GM12878 (cell line): ENCODE results near the gene GGT6. TPM values are rescaled to one million over a fixed set of nuclear protein-coding genes. Genes with fewer than 3 reads are reported as not detected.

Experiments used
- ATAC-seq: fragments of 200-7000 bp; cut with Tn5 transposase; 3 replicates; pipeline ENCODE4 v1.9.1; 2020; ENCODE audit warnings: mild to moderate bottlenecking, moderate library complexity
- BruUV-seq: library from RNA; stranded (reverse); fragments of 400-500 nt; replicated peaks from 2 replicates; lab custom pipeline; 2021; lab: Mats Ljungman, UMichigan
- CTCF ChIA-PET: fragments of 300-600 bp; sonication (Branson Sonifier 250); formaldehyde crosslinking; extraction: SDS; loops from one replicate; lab custom pipeline; 2021; ENCODE audit warnings: inconsistent platforms; lab: Yijun Ruan, JAX
- POLR2A ChIA-PET: fragments of 350-600 bp; formaldehyde crosslinking; extraction: SDS; loops from one replicate; lab custom pipeline; 2021; ENCODE audit warnings: inconsistent platforms; lab: Charles Lee
- RAD21 ChIA-PET: fragments of 300-600 bp; sonication (Branson Sonifier 250); formaldehyde crosslinking; loops from one replicate; lab custom pipeline; 2023; ENCODE audit warnings: antibody characterized with exemption; ENCODE audit not compliant: unreplicated experiment; lab: Charles Lee
- SMC1A ChIA-PET: fragments of 300-600 bp; sonication (Branson Sonifier 250); formaldehyde crosslinking; loops from one replicate; lab custom pipeline; 2023; ENCODE audit not compliant: unreplicated experiment, uncharacterized antibody; lab: Charles Lee
- DNase-seq: peaks from one replicate; pipeline ENCODE4 v3.0.0-alpha.2; 2011; ENCODE audit warnings: low read depth, low spot score
- FAIRE-seq: peaks from 3 replicates; lab custom pipeline; 2011; peaks lifted over from hg19 to GRCh38; lab: Jason Lieb, UNC
- H2AFZ ChIP-seq: 2 replicates; pipeline ENCODE4 v1.6.0; 2011; ENCODE audit warnings: low read depth, low read length, control low read depth; ENCODE audit not compliant: control insufficient read depth
- H3K27ac ChIP-seq: 2 replicates; pipeline ENCODE4 v1.5.1; 2011; ENCODE audit warnings: control low read depth; ENCODE audit not compliant: control insufficient read depth, insufficient read depth
- H3K27me3 ChIP-seq, 2 experiments: replicated peaks in 1 of 2; 2 replicates each; pipeline versions ENCODE4 v1.6.0 to v1.6.1; 2011; ENCODE audit warnings: low read length in 1 of 2; ENCODE audit not compliant: control insufficient read depth in 2 of 2, insufficient read depth in 2 of 2
- H3K36me3 ChIP-seq, 2 experiments: 2 replicates each; pipeline ENCODE4 v1.5.1; 2011; ENCODE audit warnings: low read length in 1 of 2; ENCODE audit not compliant: control insufficient read depth in 2 of 2, insufficient read depth in 2 of 2
- H3K4me1 ChIP-seq: 2 replicates; pipeline ENCODE4 v1.6.1; 2011; ENCODE audit warnings: mild to moderate bottlenecking, low read length, moderate library complexity, mixed read lengths; ENCODE audit not compliant: control insufficient read depth, insufficient read depth
- H3K4me2 ChIP-seq: 2 replicates; pipeline ENCODE4 v1.6.0; 2011; ENCODE audit warnings: control low read depth; ENCODE audit not compliant: control insufficient read depth, insufficient read depth
- H3K4me3 ChIP-seq: fragments of 200-600 bp; sonication (generic); 2 replicates; pipeline ENCODE4 v1.5.1; 2016
- H3K79me2 ChIP-seq: 2 replicates; pipeline ENCODE4 v1.6.0; 2011; ENCODE audit warnings: low read length; ENCODE audit not compliant: control insufficient read depth, insufficient read depth
- H3K9ac ChIP-seq: 2 replicates; pipeline ENCODE4 v1.8.0; 2011; ENCODE audit warnings: low read length, control low read depth, mixed read lengths; ENCODE audit not compliant: control insufficient read depth, insufficient read depth
- H3K9me3 ChIP-seq: replicated peaks from 3 replicates; pipeline ENCODE4 v1.5.1; 2011; ENCODE audit warnings: mild to moderate bottlenecking, low read length; ENCODE audit not compliant: control insufficient read depth, insufficient read depth
- H4K20me1 ChIP-seq: 2 replicates; pipeline ENCODE4 v1.6.0; 2011; ENCODE audit not compliant: control insufficient read depth, insufficient read depth
- CHD2 ChIP-seq: IDR thresholded peaks from 2 replicates; pipeline ENCODE4 v1.6.1; 2011; ENCODE audit warnings: low read depth, low read length, improper control_type of control experiment, borderline replicate concordance
- EGR1 ChIP-seq, 2 experiments: IDR thresholded peaks; 1 replicate in 1 of 2; 2 replicates in 1 of 2; pipeline ENCODE4 v1.6.1; 2011 to 2012; ENCODE audit warnings: low read depth in 2 of 2, low read length in 2 of 2, borderline replicate concordance in 1 of 2, mild to moderate bottlenecking in 1 of 2, moderate library complexity in 1 of 2
- ELK1 ChIP-seq: IDR thresholded peaks from 2 replicates; pipeline ENCODE4 v1.6.1; 2012; ENCODE audit warnings: low read depth, low read length, improper control_type of control experiment
- HCFC1 ChIP-seq: fragments of 150-350 bp; IDR thresholded peaks from 2 replicates; pipeline ENCODE4 v1.6.1; 2014; ENCODE audit warnings: low read length
- JUND ChIP-seq: IDR thresholded peaks from 2 replicates; pipeline ENCODE4 v1.6.1; 2012; ENCODE audit warnings: low read depth, mild to moderate bottlenecking, low read length, improper control_type of control experiment, moderate library complexity
- MEF2A ChIP-seq: IDR thresholded peaks from 2 replicates; pipeline ENCODE4 v1.6.1; 2011; ENCODE audit warnings: low read depth, mild to moderate bottlenecking, low read length, moderate library complexity; ENCODE audit not compliant: insufficient read depth
- NRF1 ChIP-seq: conservative IDR thresholded peaks from 2 replicates; pipeline ENCODE4 v1.6.1; 2011; ENCODE audit warnings: mild to moderate bottlenecking, low read depth, low read length, improper control_type of control experiment
- TARDBP ChIP-seq: IDR thresholded peaks from 2 replicates; pipeline ENCODE4 v1.6.1; 2016; ENCODE audit warnings: borderline replicate concordance
- ZBTB33 ChIP-seq: fragments of 450-650 bp; IDR thresholded peaks from 2 replicates; pipeline ENCODE4 v1.6.1; 2017; ENCODE audit warnings: mild to moderate bottlenecking
- ZBTB40 ChIP-seq: fragments of 450-650 bp; IDR thresholded peaks from 2 replicates; pipeline ENCODE4 v1.6.1; 2016; ENCODE audit warnings: mild to moderate bottlenecking, moderate library complexity, borderline replicate concordance
- WGBS: methylation state at CpG from one replicate; pipeline ENCODE4 v1.1.6; 2016; ENCODE audit warnings: low lambda C conversion rate; ENCODE audit not compliant: insufficient replicate concordance, insufficient coverage; ENCODE audit errors: missing lambda C conversion rate; 5-methylcytosine and 5-hydroxymethylcytosine counted together
- in situ Hi-C: fragments of 300-500 bp; cut with MboI; formaldehyde crosslinking; loops from 9 replicates; pipeline ENCODE4 v1.14.3; 2018; ENCODE audit warnings: mixed read lengths
- intact Hi-C: fragments of 100-400 bp; cut with micrococcal nuclease; formaldehyde crosslinking; loops from one replicate; pipeline ENCODE4 v1.14.2; 2022; ENCODE audit not compliant: unreplicated experiment
- polyA plus RNA-seq, 11 experiments: library from polyadenylated mRNA; depleted of rRNA in 4 of 11; unstranded in 6 of 11; stranded (reverse) in 5 of 11; fragments of >200 nt; fragmentation: Nextera tagmentation in 4 of 11; fragmentation: Illumina TruSeq in 1 of 11; extraction: Ambion mirVana in 4 of 11; extraction: Trizol in 1 of 11; gene quantifications; 1 replicate in 1 of 11; 2 replicates in 10 of 11; pipeline versions ENCODE4 v1.2.1 to v1.2.3, GENCODE V29; 2011 to 2016; ENCODE audit warnings: inconsistent platforms in 2 of 11, missing spikeins in 2 of 11, low read depth in 1 of 11
- total RNA-seq, 4 experiments: library from RNA; depleted of rRNA in 3 of 4; stranded (reverse); fragments of >200 nt in 3 of 4; fragmentation: Illumina TruSeq in 1 of 4; extraction: Trizol in 1 of 4; gene quantifications; 2 replicates each; pipeline versions ENCODE4 v1.2.1 to v1.2.3, GENCODE V29; 2013 to 2021

GGT6 gene
- total and polyA plus RNA-seq, 10 of the 15 experiments (the other 5 are each of a cell fraction or from before 2014, with no cell fraction given), result 0.01 to 0.26 (median 0.13) TPM; not detected in 5

GRCh38 chr17:4527566-4528125 lies 32.7 kb downstream of the GGT6 start:
- WGBS, result 61% methylated on average over 12 of the region's 12 CpGs
- no peak overlapping the region for H3K27ac ChIP-seq
- H4K20me1 ChIP-seq, result no peaks in the 10 kb centered on the region
- no peak for ATAC-seq
- no peak overlapping the region for H3K4me2 ChIP-seq
- ChIA-PET SMC1A (no interaction called here), POLR2A (interaction anchor here (0.8 kb wide), 1 partner anchor 30 kb away, joined by 4 read pairs; no protein-coding TSS in a partner anchor)
- no peak for TF ChIP-seq TARDBP
- TF ChIP-seq CHD2, result no peak
- no peak for TF ChIP-seq MEF2A
- TF ChIP-seq ELK1, result no peak
- no peak for TF ChIP-seq JUND
- TF ChIP-seq HCFC1, result no peak
- no peak for TF ChIP-seq ZBTB40
- TF ChIP-seq NRF1, result no peak
- TF ChIP-seq ZBTB33, result no peak
- TF ChIP-seq EGR1 (IDR thresholded peaks at IDR 0.05; ENCODE audit: borderline replicate concordance in 1 of 2, low read depth in 2 of 2, low read length in 2 of 2), result no peak
- TF ChIP-seq, all 136 proteins: peak for 0
- Histone ChIP-seq H3K36me3 (no peaks in the 10 kb centered on the region), H3K9me3 (no peaks in the 10 kb centered on the region), H3K4me1 (peaks cover 8% of the 10 kb centered on the region), H3K4me3 (no peak overlapping the region), H3K79me2 (no peaks in the 10 kb centered on the region), H3K27me3 (no peaks in the 10 kb centered on the region), H2AFZ (no peak overlapping the region), H3K9ac (no peak overlapping the region)
- CTCF ChIA-PET, result no interaction called here
- intact Hi-C loops (loop anchor here (10.0 kb wide), 1 partner anchor 103 kb away; no protein-coding TSS in a partner anchor), in situ Hi-C loops (no loop called here)
- no peak for FAIRE-seq
- BruUV-seq, result no TSS peak
- RAD21 ChIA-PET, result no interaction called here
- no peak for DNase-seq
